Measurements from ENCODE around the gene YY1.

Gene YY1

DNA sequence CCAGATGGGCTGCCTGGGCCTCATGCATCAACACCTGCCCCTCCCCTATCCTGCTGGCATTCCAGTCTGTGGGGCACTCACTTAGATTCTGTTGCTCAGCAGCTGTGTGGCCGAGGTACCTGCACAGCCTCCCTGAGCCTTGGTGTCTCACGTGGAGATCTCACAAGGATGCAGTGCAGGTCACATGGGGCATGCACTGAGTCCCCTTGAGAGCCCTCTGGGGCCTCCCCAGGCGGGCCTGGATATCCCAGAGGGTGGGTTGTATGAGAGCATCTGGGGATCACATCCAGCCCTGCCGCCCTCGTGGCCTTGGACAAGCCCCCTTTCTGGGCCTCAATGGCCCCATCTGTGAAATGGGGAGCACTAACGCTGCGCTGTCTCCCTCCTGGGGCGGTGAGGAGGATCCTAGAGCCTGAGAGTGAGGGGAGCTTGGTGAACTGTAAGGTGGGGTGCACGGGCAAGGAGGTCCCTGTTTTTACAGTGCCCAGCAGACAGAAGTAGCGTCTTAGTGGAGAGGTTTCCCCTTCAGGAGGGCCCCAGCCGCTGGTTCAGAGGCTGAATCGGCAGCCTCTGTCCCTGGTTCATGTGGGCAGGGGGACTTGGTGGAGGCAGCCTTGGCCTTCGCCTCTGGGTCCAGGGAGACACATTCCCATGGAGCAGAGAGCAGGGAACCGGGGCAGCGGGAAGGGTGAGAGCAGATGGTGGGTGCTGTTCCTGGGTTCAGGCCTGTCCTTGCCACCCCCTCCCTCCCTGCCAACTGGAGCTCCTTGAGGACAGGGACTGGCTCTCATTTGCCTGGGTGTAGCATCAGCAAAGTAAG is 83.4 kb downstream of the YY1 start:
- Histone ChIP-seq H3K9me3 (ENCODE audit: insufficient read depth, low read length, severe bottlenecking) (no peaks in the 10 kb centered on the region), H3K9ac (ENCODE audit: low read depth, low read length) (no peak overlapping the region), H3K4me2 (ENCODE audit: insufficient read depth, low read length) (no peak overlapping the region), H3K27ac (ENCODE audit: low read length) (no peak overlapping the region), H4K20me1 (ENCODE audit: insufficient read depth, low read length) (peaks cover 5% of the 10 kb centered on the region; the same call in 1 of the 2 replicates), H3K36me3 (ENCODE audit: insufficient read depth, low read length) (no peaks in the 10 kb centered on the region), H3K27me3 (ENCODE audit: insufficient read depth, low read length, poor library complexity) (no peaks in the 10 kb centered on the region), H3K4me1 (ENCODE audit: insufficient read depth, low read length) (no peaks in the 10 kb centered on the region), H3K79me2 (ENCODE audit: insufficient read depth, low read length) (no peaks in the 10 kb centered on the region), H2AFZ (ENCODE audit: low read depth, low read length) (no peak overlapping the region), H3K4me3 (ENCODE audit: low read depth in 1 of 2, low read length in 2 of 2) (no peak overlapping the region)
- no peak for ATAC-seq (ENCODE audit: insufficient read depth, low read depth)
- DNase-seq: no peak
- TF ChIP-seq EZH2 (IDR thresholded peaks at IDR 0.05; ENCODE audit: borderline replicate concordance, low read depth, low read length, severe bottlenecking) (no peak), CTCF (IDR thresholded peaks at IDR 0.05; ENCODE audit: borderline replicate concordance, extremely low read depth, low read length, poor library complexity, severe bottlenecking) (no peak)

DNA sequence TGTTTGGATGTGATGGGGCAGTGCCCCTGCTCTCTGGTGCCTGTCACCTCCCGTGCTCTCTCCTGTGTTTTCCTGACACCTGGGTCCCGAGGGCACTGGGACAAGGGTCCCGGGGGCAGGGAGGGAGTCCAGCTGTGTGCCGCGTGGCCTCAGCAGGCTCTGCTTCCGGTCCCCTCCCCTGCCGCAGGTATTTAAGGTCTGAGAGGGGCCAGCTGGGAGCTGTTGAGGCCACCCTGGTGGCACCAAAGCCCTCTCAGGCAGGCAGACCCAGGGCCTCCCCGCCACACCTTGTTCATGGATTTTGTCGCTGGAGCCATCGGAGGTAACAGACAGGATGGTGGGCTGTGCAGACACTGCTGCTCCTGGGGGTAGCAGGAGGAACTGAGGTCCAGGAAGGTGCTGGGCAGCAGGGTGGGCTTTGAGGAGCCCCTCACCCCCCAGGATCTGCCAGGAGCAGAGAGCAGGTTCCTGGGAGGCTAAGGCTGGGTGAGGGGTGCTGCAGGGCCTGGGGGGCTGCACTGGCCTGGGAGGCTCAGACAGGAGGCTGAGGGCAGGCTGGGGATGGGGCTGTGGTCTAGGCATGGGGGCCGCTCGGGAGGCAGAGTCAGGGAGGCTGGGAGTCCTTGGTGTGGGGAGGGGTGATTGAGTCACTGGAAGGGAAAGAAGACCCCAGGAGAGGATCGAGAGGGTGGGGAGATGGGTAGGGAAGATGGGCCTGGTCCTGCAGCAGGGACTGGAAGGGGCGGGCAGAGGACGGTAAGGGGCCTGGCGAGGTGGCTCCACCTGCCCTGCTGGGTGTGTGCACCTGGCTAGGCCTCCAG is 84.4 kb downstream of the YY1 start, which contains the start of gene SLC25A47:
SLC25A47 (plus strand) TSS at position 219 of the 821 bp plus-strand sequence; CDS start at position 295, 76 bp downstream.
- no peak within 1 kb of the TSS for H2AFZ ChIP-seq (ENCODE audit: low read depth, low read length)
- no peak within 1 kb of the TSS for H3K9ac ChIP-seq (ENCODE audit: low read depth, low read length)
- no peaks in the 10 kb centered on the region for H3K9me3 ChIP-seq (ENCODE audit: insufficient read depth, low read length, severe bottlenecking)
- H4K20me1 ChIP-seq (ENCODE audit: insufficient read depth, low read length): peaks cover 5% of the 10 kb centered on the region; the same call in 1 of the 2 replicates
- no peaks in the 10 kb centered on the region for H3K4me1 ChIP-seq (ENCODE audit: insufficient read depth, low read length)
- no peak for ATAC-seq (ENCODE audit: insufficient read depth, low read depth)
- H3K4me2 ChIP-seq (ENCODE audit: insufficient read depth, low read length): no peak within 1 kb of the TSS
- no peak within 1 kb of the TSS for H3K27ac ChIP-seq (ENCODE audit: low read length)
- no peak for DNase-seq
- no peaks in the 10 kb centered on the region for H3K36me3 ChIP-seq (ENCODE audit: insufficient read depth, low read length)
- H3K79me2 ChIP-seq (ENCODE audit: insufficient read depth, low read length): no peaks in the 10 kb centered on the region
- H3K4me3 ChIP-seq (ENCODE audit: low read depth in 1 of 2, low read length in 2 of 2): no peak within 1 kb of the TSS
- no peak for TF ChIP-seq CTCF (IDR thresholded peaks at IDR 0.05; ENCODE audit: borderline replicate concordance, extremely low read depth, low read length, poor library complexity, severe bottlenecking)
- no peak for TF ChIP-seq EZH2 (IDR thresholded peaks at IDR 0.05; ENCODE audit: borderline replicate concordance, low read depth, low read length, severe bottlenecking)
- no peaks in the 10 kb centered on the region for H3K27me3 ChIP-seq (ENCODE audit: insufficient read depth, low read length, poor library complexity)

- DNase-seq (no peak), ATAC-seq (ENCODE audit: insufficient read depth, low read depth) (no peak)
- Histone ChIP-seq H3K4me3 (ENCODE audit: low read depth in 1 of 2, low read length in 2 of 2) (no peak overlapping the region), H3K4me1 (ENCODE audit: insufficient read depth, low read length) (no peaks in the 10 kb centered on the region), H3K27me3 (ENCODE audit: insufficient read depth, low read length, poor library complexity) (no peaks in the 10 kb centered on the region), H2AFZ (ENCODE audit: low read depth, low read length) (no peak overlapping the region), H3K4me2 (ENCODE audit: insufficient read depth, low read length) (no peak overlapping the region), H3K9me3 (ENCODE audit: insufficient read depth, low read length, severe bottlenecking) (no peaks in the 10 kb centered on the region), H4K20me1 (ENCODE audit: insufficient read depth, low read length) (peaks cover 5% of the 10 kb centered on the region; the same call in 1 of the 2 replicates), H3K27ac (ENCODE audit: low read length) (no peak overlapping the region), H3K9ac (ENCODE audit: low read depth, low read length) (no peak overlapping the region), H3K36me3 (ENCODE audit: insufficient read depth, low read length) (no peaks in the 10 kb centered on the region), H3K79me2 (ENCODE audit: insufficient read depth, low read length) (no peaks in the 10 kb centered on the region)
- no peak for TF ChIP-seq CTCF (IDR thresholded peaks at IDR 0.05; ENCODE audit: borderline replicate concordance, extremely low read depth, low read length, poor library complexity, severe bottlenecking)
- no peak for TF ChIP-seq EZH2 (IDR thresholded peaks at IDR 0.05; ENCODE audit: borderline replicate concordance, low read depth, low read length, severe bottlenecking)
Observed at GRCh38 chr14:100323942-100324307, 85.0 kb downstream of the YY1 start.
